ENCODE measurements around the gene KCNG1. TPM values are rescaled to one million over a fixed set of nuclear protein-coding genes. Genes with fewer than 3 reads are reported as not detected.

The KCNG1 gene
- total RNA-seq, 1 experiment from 2014 or later, result 7.7 TPM

Other genes starting within 250 kb of the KCNG1 start
- gene BCAS4, start 228.0 kb downstream of the KCNG1 start, total RNA-seq (2014; rRNA removed; shearing (Covaris generic)), result 5.9 and 11.6 TPM in 2 replicates
- 36.3 and 43.1 TPM in 2 replicates for gene ADNP, start 91.7 kb downstream of the KCNG1 start, total RNA-seq (2014; rRNA removed; shearing (Covaris generic))
- gene DPM1, start 64.6 kb downstream of the KCNG1 start, total RNA-seq (2014; rRNA removed; shearing (Covaris generic)), result 188 and 215 TPM in 2 replicates
- 10.1 and 12.1 TPM in 2 replicates for gene MOCS3, start 64.3 kb downstream of the KCNG1 start, total RNA-seq (2014; rRNA removed; shearing (Covaris generic))